Stomach (tissue), 4 donors: ENCODE data around the gene OTULIN.

ENCODE experiments used
- CTCF ChIP-seq, 7 experiments: fragments of 450-650 bp in 4 of 7; fragments of 200-600 bp in 3 of 7; sonication (generic) in 3 of 7; IDR thresholded peaks; one replicate each; pipeline ENCODE4 v1.5.1; 2016 to 2019; ENCODE audit warnings: antibody characterized with exemption in 7 of 7, control low read depth in 2 of 7, mild to moderate bottlenecking in 1 of 7
- POLR2A ChIP-seq, 4 donors: fragments of 450-650 bp; IDR thresholded peaks; one replicate each; pipeline ENCODE4 v1.6.1; 2016; ENCODE audit warnings: antibody characterized with exemption in 4 of 4, control low read depth in 2 of 4, mild to moderate bottlenecking in 1 of 4, moderate library complexity in 1 of 4
- POLR2AphosphoS5 ChIP-seq, 3 donors: sonication (generic); formaldehyde crosslinking; IDR thresholded peaks; one replicate each; pipeline ENCODE4 v1.6.1; 2016; ENCODE audit warnings: antibody characterized with exemption in 3 of 3

GRCh38 chr5:14728459-14728938, 64.0 kb downstream of the OTULIN start:
- no peak for TF ChIP-seq CTCF (IDR thresholded peaks at IDR 0.05)
- TF ChIP-seq POLR2A (IDR thresholded peaks at IDR 0.05): no peak
- no peak for TF ChIP-seq POLR2AphosphoS5 (IDR thresholded peaks at IDR 0.05)
